Measurements from ENCODE around the gene KLF9. TPM values are rescaled to one million over a fixed set of nuclear protein-coding genes. Genes with fewer than 3 reads are reported as not detected.

Gene KLF9
- total RNA-seq, 6 experiments from 2014 or later: 7.9 to 15.7 (median 12.4) TPM

DNA sequence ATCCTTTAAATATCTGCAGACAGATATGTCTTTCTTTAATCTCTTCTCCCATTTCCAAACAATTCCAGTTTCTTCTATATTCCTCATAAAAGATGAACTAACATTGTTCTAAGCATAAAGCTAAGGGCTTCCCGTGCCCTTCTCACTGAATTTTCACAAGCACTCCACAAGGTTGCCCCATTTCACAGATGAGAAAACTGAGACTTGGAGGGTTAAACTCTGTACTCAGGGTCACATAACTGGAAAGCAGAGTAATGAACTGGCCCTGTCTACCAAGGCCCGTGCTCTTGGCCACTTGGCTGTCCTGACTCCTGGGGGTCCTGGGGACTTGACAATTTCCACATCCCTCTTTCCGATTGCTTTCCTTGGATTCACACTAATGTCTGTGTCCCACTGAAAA lies 25.3 kb downstream of the KLF9 start:
- peaks cover 38% of the 10 kb centered on the region for H3K4me1 Mint-ChIP-seq (ENCODE audit: low read depth)
- TF ChIP-seq, protein P1, sequence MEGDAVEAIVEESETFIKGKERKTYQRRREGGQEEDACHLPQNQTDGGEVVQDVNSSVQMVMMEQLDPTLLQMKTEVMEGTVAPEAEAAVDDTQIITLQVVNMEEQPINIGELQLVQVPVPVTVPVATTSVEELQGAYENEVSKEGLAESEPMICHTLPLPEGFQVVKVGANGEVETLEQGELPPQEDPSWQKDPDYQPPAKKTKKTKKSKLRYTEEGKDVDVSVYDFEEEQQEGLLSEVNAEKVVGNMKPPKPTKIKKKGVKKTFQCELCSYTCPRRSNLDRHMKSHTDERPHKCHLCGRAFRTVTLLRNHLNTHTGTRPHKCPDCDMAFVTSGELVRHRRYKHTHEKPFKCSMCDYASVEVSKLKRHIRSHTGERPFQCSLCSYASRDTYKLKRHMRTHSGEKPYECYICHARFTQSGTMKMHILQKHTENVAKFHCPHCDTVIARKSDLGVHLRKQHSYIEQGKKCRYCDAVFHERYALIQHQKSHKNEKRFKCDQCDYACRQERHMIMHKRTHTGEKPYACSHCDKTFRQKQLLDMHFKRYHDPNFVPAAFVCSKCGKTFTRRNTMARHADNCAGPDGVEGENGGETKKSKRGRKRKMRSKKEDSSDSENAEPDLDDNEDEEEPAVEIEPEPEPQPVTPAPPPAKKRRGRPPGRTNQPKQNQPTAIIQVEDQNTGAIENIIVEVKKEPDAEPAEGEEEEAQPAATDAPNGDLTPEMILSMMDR (IDR thresholded peaks at IDR 0.05): no peak
- H3K36me3 Mint-ChIP-seq (ENCODE audit: low read depth): peaks cover 8% of the 10 kb centered on the region; the same call in 1 of the 2 replicates
- H3K4me3 Mint-ChIP-seq: no peak overlapping the region
- peaks cover 1% of the 10 kb centered on the region; the same call in 1 of the 2 replicates for H3K27me3 Mint-ChIP-seq (ENCODE audit: insufficient read depth)
- DNase-seq: no peak
- no peak overlapping the region for H3K27ac Mint-ChIP-seq
- no peaks in the 10 kb centered on the region for H3K9me3 Mint-ChIP-seq

DNA sequence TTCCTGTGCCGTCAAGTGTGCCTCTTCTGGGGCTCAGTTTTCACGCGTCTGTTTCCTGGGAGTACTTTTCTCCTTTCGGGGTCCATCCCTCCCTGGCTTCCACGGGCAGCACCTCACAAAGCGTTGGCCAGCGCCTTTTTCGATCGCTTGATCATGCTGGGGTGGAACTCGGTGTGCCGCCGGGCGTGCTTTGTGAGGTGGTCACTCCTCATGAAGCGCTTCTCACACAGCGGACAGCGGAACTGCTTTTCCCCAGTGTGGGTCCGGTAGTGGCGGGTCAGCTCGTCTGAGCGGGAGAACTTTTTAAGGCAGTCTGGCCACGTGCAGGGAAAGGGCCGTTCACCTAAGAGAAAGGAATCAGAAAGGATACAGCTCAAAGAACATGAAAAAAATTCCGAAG lies 26.8 kb downstream of the KLF9 start:
- no peaks in the 10 kb centered on the region for H3K9me3 Mint-ChIP-seq
- peaks cover 1% of the 10 kb centered on the region for H3K27me3 Mint-ChIP-seq (ENCODE audit: insufficient read depth)
- H3K27ac Mint-ChIP-seq: no peak overlapping the region
- DNase-seq: no peak
- H3K4me3 Mint-ChIP-seq: no peak overlapping the region
- peaks cover 8% of the 10 kb centered on the region; the same call in 1 of the 2 replicates for H3K36me3 Mint-ChIP-seq (ENCODE audit: low read depth)
- TF ChIP-seq, protein P1 (IDR thresholded peaks at IDR 0.05): no peak
- H3K4me1 Mint-ChIP-seq (ENCODE audit: low read depth): peaks cover 28% of the 10 kb centered on the region

DNA sequence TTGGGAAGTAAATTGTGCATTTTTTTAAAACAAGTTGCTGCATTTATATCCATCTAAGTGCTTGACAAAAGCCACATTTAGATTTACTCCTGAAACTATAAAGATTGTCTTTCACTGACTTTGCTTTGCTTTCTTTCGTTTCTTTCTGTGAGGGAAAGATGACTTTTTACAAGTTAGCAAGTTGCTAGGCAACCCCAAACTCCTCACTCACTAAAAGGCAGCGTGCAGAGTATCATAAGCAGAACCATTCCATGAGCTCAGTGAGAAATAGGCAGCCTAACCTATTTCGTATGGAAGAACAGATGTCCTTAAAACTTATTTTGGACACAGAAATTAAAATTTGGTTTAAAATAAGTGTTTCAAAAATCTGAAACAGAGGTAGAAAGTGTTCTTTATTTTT lies 29.0 kb downstream of the KLF9 start:
- Mint-ChIP-seq H3K27ac (no peak overlapping the region), H3K27me3 (ENCODE audit: insufficient read depth) (no peaks in the 10 kb centered on the region; the same call in 1 of the 2 replicates), H3K4me1 (ENCODE audit: low read depth) (peaks cover 14% of the 10 kb centered on the region), H3K36me3 (ENCODE audit: low read depth) (peaks cover 8% of the 10 kb centered on the region; the same call in 1 of the 2 replicates), H3K9me3 (no peaks in the 10 kb centered on the region), H3K4me3 (no peak overlapping the region)
- TF ChIP-seq, protein P1 (IDR thresholded peaks at IDR 0.05): no peak
- no peak for DNase-seq

DNA sequence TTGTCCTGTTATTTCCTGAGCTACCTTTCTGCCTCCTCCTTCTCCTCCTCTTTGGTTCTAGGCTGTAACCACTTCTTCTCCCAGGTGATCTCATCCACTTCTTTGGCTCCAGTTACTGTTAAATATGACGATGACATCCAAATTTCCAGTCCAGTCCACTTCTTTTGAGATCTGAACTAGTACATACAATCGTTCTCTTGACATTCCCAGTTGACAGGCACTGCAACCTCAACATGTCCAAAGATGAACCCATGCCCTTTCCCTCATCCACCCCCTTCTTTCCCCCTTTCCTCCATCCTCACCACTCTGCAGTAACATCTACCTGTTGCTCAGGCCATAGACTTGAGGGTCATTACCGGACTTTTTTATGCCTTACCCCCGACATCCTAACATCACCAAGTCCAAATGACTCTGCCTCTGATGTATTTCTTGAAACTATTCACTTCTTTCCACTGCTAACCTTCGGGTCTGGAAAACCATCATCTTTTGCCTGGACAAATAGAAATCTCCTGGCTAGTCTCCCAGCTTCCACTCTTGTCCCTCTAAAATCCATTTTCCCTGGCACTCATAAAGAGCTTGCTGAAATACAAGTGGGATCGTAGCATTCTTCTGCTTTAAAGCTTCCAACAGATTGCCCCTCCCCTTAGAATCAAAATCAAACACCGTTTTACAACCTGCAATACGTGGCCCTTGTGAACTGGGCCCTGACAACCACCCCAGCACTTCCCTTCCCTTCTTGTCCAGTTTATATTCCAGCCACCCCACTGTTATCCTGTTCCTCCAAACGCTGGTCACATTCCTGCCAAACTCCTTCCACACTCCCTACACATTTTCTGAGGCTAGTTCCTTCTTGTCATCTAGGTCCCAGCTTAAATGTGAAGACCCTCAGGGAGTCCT lies 31.5 kb downstream of the KLF9 start:
- no peaks in the 10 kb centered on the region for H3K9me3 Mint-ChIP-seq
- no peaks in the 10 kb centered on the region; the same call in 1 of the 2 replicates for H3K27me3 Mint-ChIP-seq (ENCODE audit: insufficient read depth)
- no peak for DNase-seq
- TF ChIP-seq, protein P1 (IDR thresholded peaks at IDR 0.05): no peak
- H3K4me1 Mint-ChIP-seq (ENCODE audit: low read depth): no peaks in the 10 kb centered on the region
- no peak overlapping the region for H3K4me3 Mint-ChIP-seq
- peaks cover 8% of the 10 kb centered on the region; the same call in 1 of the 2 replicates for H3K36me3 Mint-ChIP-seq (ENCODE audit: low read depth)
- no peak overlapping the region for H3K27ac Mint-ChIP-seq

DNA sequence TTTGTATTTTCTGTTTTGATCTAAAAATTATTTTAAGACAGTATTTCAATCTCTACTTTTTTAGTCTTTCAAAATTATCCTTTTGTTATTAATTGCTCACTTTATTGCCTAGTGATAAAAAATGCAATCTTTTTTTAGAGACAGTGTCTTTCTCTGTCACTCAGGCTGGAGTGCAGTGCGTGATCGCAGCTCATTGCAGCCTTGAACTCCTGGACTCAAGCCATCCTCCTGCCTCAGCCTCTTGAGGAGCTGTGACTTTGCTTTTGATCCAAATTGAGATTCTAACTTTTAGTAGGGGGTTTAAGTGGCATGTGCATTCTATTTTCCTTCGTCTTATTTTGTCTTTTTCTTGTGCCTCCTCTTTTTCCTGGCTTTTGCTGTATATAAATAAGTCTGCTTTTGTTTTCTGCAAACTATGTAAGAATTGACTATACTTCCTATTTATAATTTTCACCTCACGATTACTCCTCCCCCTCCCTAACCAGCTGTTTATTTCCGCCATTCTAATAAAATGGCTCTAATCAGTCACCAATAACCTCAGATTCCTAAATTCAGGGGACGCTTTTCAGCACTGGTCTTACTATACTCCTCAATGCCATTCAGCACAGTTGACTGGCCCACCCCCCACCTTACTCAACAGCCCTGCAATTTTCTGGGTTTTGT lies 32.3 kb downstream of the KLF9 start:
- Mint-ChIP-seq H3K36me3 (ENCODE audit: low read depth) (peaks cover 8% of the 10 kb centered on the region; the same call in 1 of the 2 replicates), H3K9me3 (no peaks in the 10 kb centered on the region), H3K27ac (no peak overlapping the region), H3K4me3 (no peak overlapping the region), H3K27me3 (ENCODE audit: insufficient read depth) (no peaks in the 10 kb centered on the region; the same call in 1 of the 2 replicates), H3K4me1 (ENCODE audit: low read depth) (no peaks in the 10 kb centered on the region)
- no peak for DNase-seq
- TF ChIP-seq, protein P1 (IDR thresholded peaks at IDR 0.05): no peak

Data from HFFc6 (cell line).